ENCODE results near the gene ARHGAP6.
A peak's percentile ranks its signal among the peaks of the same experiment; 100 is the strongest.

ARHGAP6 gene

GRCh38 chrX:11159149-11159548 is 506.6 kb downstream of the ARHGAP6 start:
- no peaks in the 10 kb centered on the region for H3K9me3 ChIP-seq (ENCODE audit: control insufficient read depth in 1 of 2, low read length in 2 of 2)
- H3K4me1 ChIP-seq (ENCODE audit: control insufficient read depth in 1 of 2, insufficient read depth in 2 of 2, low read length in 2 of 2): no peaks in the 10 kb centered on the region
- no peak overlapping the region for H3K27ac ChIP-seq (ENCODE audit: low read length)
- H3K27me3 ChIP-seq (ENCODE audit: low read depth, low read length): no peaks in the 10 kb centered on the region
- H3K36me3 ChIP-seq (ENCODE audit: control insufficient read depth in 1 of 2, insufficient read depth in 2 of 2, low read length in 2 of 2): peaks cover 0 to 11% of the 10 kb centered on the region in 2 donors
- no peak overlapping the region for H3K4me3 ChIP-seq (ENCODE audit: low read depth in 1 of 2, low read length in 2 of 2)

DNA sequence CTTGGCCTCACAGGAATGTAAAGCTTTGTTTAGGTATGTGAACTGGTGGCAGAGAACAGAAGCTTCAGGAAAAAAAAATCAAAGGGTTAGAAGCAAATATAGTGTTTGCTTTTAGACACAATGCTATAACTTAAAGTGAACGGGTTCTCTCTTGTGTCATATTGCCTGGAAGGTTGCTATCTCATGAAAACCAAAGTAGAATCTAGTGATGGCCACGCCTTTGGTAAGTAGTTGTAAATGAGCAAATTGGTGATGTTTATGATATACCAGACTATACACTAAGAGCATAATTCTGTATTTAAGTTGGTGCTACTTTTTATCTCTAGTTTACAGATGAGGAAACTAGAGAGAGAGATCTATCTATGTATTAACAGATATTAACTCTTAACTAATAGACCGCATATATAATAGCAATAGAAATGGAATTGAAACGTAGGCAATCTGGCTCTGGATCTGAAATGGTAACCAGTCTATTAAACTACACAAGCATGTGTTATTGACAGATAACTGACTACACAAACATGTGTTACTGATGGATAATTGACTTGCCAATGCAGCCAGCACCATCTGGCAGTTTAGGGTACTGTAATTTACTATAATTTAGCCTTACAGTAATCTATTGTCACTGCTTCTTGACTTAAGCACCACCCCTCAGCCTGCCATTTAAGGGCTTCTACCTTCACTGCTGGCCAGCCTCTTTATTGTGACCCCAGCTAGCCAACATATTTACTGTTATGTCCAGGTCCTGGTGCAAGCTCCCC is 513.7 kb downstream of the ARHGAP6 start:
- Histone ChIP-seq H3K4me1 (ENCODE audit: control insufficient read depth in 1 of 2, insufficient read depth in 2 of 2, low read length in 2 of 2) (no peaks in the 10 kb centered on the region), H3K36me3 (ENCODE audit: control insufficient read depth in 1 of 2, insufficient read depth in 2 of 2, low read length in 2 of 2) (peaks cover 0 to 11% of the 10 kb centered on the region in 2 donors), H3K9me3 (ENCODE audit: control insufficient read depth in 1 of 2, low read length in 2 of 2) (no peaks in the 10 kb centered on the region), H3K27ac (ENCODE audit: low read length) (no peak overlapping the region), H3K27me3 (ENCODE audit: low read depth, low read length) (no peaks in the 10 kb centered on the region), H3K4me3 (ENCODE audit: low read depth in 1 of 2, low read length in 2 of 2) (no peak overlapping the region)

DNA sequence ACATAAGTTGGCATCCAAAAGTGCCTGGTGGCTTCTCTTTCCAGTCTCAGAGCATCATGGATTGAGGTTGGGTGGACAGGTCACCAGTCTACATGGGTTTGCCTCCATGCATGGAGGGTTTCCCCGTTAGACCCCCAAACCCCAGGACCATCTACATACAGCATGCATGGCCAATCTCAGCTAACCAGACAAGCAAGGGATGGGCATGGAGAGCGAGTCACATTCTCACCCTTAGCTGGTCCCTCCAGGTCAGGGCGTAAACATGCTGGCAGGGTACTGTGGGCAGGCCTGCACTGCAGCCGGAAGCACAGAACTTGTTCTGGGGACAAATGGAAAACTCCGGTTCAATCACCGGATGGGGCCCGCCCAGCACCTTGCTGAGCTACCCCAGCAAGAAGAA is 517.3 kb downstream of the ARHGAP6 start:
- Histone ChIP-seq H3K27me3 (ENCODE audit: low read depth, low read length) (no peaks in the 10 kb centered on the region), H3K27ac (ENCODE audit: low read length) (no peak overlapping the region), H3K4me1 (ENCODE audit: control insufficient read depth in 1 of 2, insufficient read depth in 2 of 2, low read length in 2 of 2) (peaks cover 0 to 4% of the 10 kb centered on the region in 2 donors)

GRCh38 chrX:11146411-11146810 is 519.3 kb downstream of the ARHGAP6 start:
- Histone ChIP-seq H3K27ac (ENCODE audit: low read length) (no peak overlapping the region), H3K4me1 (ENCODE audit: control insufficient read depth in 1 of 2, insufficient read depth in 2 of 2, low read length in 2 of 2) (peaks cover 0 to 4% of the 10 kb centered on the region in 2 donors), H3K27me3 (ENCODE audit: low read depth, low read length) (no peaks in the 10 kb centered on the region), H3K36me3 (ENCODE audit: control insufficient read depth in 1 of 2, insufficient read depth in 2 of 2, low read length in 2 of 2) (peaks cover 0 to 3% of the 10 kb centered on the region in 2 donors), H3K9me3 (ENCODE audit: control insufficient read depth in 1 of 2, low read length in 2 of 2) (no peaks in the 10 kb centered on the region), H3K4me3 (ENCODE audit: low read depth in 1 of 2, low read length in 2 of 2) (no peak overlapping the region)

More for the DNA sequence above, 517.3 kb downstream of the ARHGAP6 start:
- Histone ChIP-seq H3K4me3 (ENCODE audit: low read depth in 1 of 2, low read length in 2 of 2) (no peak overlapping the region), H3K9me3 (ENCODE audit: control insufficient read depth in 1 of 2, low read length in 2 of 2) (no peaks in the 10 kb centered on the region), H3K36me3 (ENCODE audit: control insufficient read depth in 1 of 2, insufficient read depth in 2 of 2, low read length in 2 of 2) (no peaks in the 10 kb centered on the region)

- peaks cover 0 to 4% of the 10 kb centered on the region in 2 donors for H3K4me1 ChIP-seq (ENCODE audit: control insufficient read depth in 1 of 2, insufficient read depth in 2 of 2, low read length in 2 of 2)
- no peaks in the 10 kb centered on the region for H3K9me3 ChIP-seq (ENCODE audit: control insufficient read depth in 1 of 2, low read length in 2 of 2)
- peak overlapping the region in 1 of 2 donors; percentile 9 for H3K4me3 ChIP-seq (ENCODE audit: low read depth in 1 of 2, low read length in 2 of 2)
- H3K27ac ChIP-seq (ENCODE audit: low read length): no peak overlapping the region
- no peaks in the 10 kb centered on the region for H3K27me3 ChIP-seq (ENCODE audit: low read depth, low read length)
- H3K36me3 ChIP-seq (ENCODE audit: control insufficient read depth in 1 of 2, insufficient read depth in 2 of 2, low read length in 2 of 2): peaks cover 0 to 3% of the 10 kb centered on the region in 2 donors
These were observed 521.6 kb downstream of the ARHGAP6 start for GRCh38 chrX:11143931-11144678.

DNA sequence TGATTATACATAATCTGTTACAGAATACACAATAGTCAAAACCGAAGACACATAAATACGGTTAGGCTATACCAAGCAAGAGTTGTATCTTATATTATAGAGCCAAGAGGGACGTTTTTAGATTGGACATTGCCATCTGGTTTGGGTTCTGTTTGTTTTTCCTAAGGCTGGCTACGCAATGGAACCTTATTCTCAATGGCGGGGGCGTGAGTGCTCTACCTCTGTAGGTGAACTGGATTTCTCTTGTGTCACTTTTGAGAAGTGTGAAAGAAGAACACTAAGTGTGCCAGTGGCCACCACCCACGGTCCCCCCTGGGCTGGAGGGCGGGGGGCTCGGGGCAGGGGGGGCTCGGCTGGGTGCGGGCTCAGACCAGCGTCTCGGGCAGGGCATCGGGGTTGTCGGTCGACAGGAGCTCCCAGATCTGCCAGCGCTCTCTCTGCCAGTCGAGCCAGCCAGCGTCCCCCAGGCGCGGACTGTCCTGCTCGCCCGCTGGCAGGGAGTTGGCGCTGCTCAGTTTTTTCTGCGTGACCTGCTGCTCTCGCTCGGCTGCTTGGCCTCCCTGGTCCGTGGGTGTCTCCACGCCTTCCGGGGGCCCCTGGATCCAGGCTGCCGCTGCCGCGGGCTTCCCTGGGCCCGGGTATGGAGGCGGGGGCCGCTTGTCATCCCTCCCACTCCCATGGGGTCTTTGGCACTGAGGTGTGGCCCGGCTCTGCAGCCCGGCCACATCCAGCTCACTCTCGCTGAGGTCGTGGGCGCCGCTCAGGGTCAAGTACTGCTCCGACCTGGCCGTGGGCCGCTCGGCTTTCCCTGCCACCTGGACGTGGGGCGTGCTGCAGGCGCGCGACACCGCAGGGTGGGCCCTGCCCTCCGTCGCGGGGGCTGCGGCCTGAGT is 527.0 kb downstream of the ARHGAP6 start:
- Histone ChIP-seq H3K9me3 (ENCODE audit: control insufficient read depth in 1 of 2, low read length in 2 of 2) (no peaks in the 10 kb centered on the region), H3K27me3 (ENCODE audit: low read depth, low read length) (no peaks in the 10 kb centered on the region), H3K4me1 (ENCODE audit: control insufficient read depth in 1 of 2, insufficient read depth in 2 of 2, low read length in 2 of 2) (no peaks in the 10 kb centered on the region), H3K36me3 (ENCODE audit: control insufficient read depth in 1 of 2, insufficient read depth in 2 of 2, low read length in 2 of 2) (peaks cover 0 to 3% of the 10 kb centered on the region in 2 donors), H3K27ac (ENCODE audit: low read length) (no peak overlapping the region), H3K4me3 (ENCODE audit: low read depth in 1 of 2, low read length in 2 of 2) (no peak overlapping the region)

DNA sequence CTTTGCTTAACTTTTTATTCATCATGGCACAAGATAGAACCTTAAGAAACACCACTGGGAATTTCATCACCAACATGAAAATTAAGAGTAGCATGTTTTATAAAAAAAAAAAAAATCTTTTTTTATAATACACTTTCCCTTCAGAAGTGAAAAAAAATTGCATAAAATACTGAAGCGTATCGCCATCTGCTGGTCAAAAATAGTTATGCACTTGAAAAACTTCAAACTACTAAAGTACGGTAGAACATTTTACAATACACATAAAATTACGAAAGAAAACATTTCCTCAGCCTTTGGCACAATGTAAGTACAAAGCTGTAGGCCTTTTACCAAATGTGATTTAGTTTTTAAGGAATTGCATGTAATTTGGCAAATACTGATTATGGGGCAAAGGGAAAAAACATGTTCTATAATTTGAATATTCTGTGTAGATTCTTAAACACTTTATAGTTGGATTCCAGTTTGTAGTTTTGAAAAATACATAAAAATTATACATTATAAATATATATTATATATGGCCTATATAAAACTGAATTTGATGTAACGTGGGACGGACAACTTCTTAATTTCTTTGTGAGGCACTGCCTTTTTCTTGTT is 528.1 kb downstream of the ARHGAP6 start:
- H3K4me3 ChIP-seq (ENCODE audit: low read depth in 1 of 2, low read length in 2 of 2): no peak overlapping the region
- no peaks in the 10 kb centered on the region for H3K36me3 ChIP-seq (ENCODE audit: control insufficient read depth in 1 of 2, insufficient read depth in 2 of 2, low read length in 2 of 2)
- H3K27me3 ChIP-seq (ENCODE audit: low read depth, low read length): no peaks in the 10 kb centered on the region
- H3K27ac ChIP-seq (ENCODE audit: low read length): no peak overlapping the region
- no peaks in the 10 kb centered on the region for H3K4me1 ChIP-seq (ENCODE audit: control insufficient read depth in 1 of 2, insufficient read depth in 2 of 2, low read length in 2 of 2)
- H3K9me3 ChIP-seq (ENCODE audit: control insufficient read depth in 1 of 2, low read length in 2 of 2): no peaks in the 10 kb centered on the region

- Histone ChIP-seq H3K36me3 (ENCODE audit: control insufficient read depth in 1 of 2, insufficient read depth in 2 of 2, low read length in 2 of 2) (no peaks in the 10 kb centered on the region), H3K4me3 (ENCODE audit: low read depth in 1 of 2, low read length in 2 of 2) (no peak overlapping the region)
These were observed 530.0 kb downstream of the ARHGAP6 start for GRCh38 chrX:11135564-11136185.

GRCh38 chrX:11131146-11131545 is 534.6 kb downstream of the ARHGAP6 start:
- no peak overlapping the region for H3K4me3 ChIP-seq (ENCODE audit: low read depth in 1 of 2, low read length in 2 of 2)
- H3K9me3 ChIP-seq (ENCODE audit: control insufficient read depth in 1 of 2, low read length in 2 of 2): no peaks in the 10 kb centered on the region
- H3K27ac ChIP-seq (ENCODE audit: low read length): no peak overlapping the region
- no peaks in the 10 kb centered on the region for H3K27me3 ChIP-seq (ENCODE audit: low read depth, low read length)
- H3K4me1 ChIP-seq (ENCODE audit: control insufficient read depth in 1 of 2, insufficient read depth in 2 of 2, low read length in 2 of 2): no peaks in the 10 kb centered on the region
- no peaks in the 10 kb centered on the region for H3K36me3 ChIP-seq (ENCODE audit: control insufficient read depth in 1 of 2, insufficient read depth in 2 of 2, low read length in 2 of 2)

More at GRCh38 chrX:11135564-11136185, 530.0 kb downstream of the ARHGAP6 start:
- Histone ChIP-seq H3K9me3 (ENCODE audit: control insufficient read depth in 1 of 2, low read length in 2 of 2) (no peaks in the 10 kb centered on the region), H3K27ac (ENCODE audit: low read length) (no peak overlapping the region), H3K27me3 (ENCODE audit: low read depth, low read length) (no peaks in the 10 kb centered on the region), H3K4me1 (ENCODE audit: control insufficient read depth in 1 of 2, insufficient read depth in 2 of 2, low read length in 2 of 2) (no peaks in the 10 kb centered on the region)

DNA sequence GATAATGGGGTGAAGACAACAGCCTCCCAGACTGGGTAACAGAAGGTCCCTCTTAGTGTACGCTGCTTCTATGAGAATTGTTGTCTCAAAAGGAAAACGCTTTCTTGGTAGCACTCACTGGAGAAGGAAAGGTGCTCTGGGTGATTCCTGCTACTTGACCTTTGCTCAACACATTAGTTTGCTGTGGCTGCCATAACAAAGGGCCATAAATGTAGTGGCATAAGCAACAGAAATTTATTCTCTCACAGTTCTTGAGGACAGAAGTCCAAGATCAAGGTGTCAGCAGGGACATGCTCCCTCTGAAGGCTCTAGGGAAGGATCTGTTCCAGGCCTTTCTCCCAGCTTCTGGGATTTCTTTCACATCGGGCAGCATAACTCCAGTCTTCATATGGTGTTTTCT is 535.6 kb downstream of the ARHGAP6 start:
- no peaks in the 10 kb centered on the region for H3K27me3 ChIP-seq (ENCODE audit: low read depth, low read length)

More for the DNA sequence above, 535.6 kb downstream of the ARHGAP6 start:
- no peaks in the 10 kb centered on the region for H3K36me3 ChIP-seq (ENCODE audit: control insufficient read depth in 1 of 2, insufficient read depth in 2 of 2, low read length in 2 of 2)
- no peaks in the 10 kb centered on the region for H3K4me1 ChIP-seq (ENCODE audit: control insufficient read depth in 1 of 2, insufficient read depth in 2 of 2, low read length in 2 of 2)
- no peak overlapping the region for H3K27ac ChIP-seq (ENCODE audit: low read length)
- no peak overlapping the region for H3K4me3 ChIP-seq (ENCODE audit: low read depth in 1 of 2, low read length in 2 of 2)
- no peaks in the 10 kb centered on the region for H3K9me3 ChIP-seq (ENCODE audit: control insufficient read depth in 1 of 2, low read length in 2 of 2)
